Right ventricle myocardium inferior (tissue), 1 donor: Measurements from ENCODE around the gene AP5Z1. TPM values are rescaled to one million over a fixed set of nuclear protein-coding genes. Genes with fewer than 3 reads are reported as not detected.
A peak's percentile ranks its signal among the peaks of the same experiment; 100 is the strongest.

Experiments
- ATAC-seq: fragments of 200-7000 bp; cut with Tn5 transposase; one replicate; pipeline ENCODE4 v1.9.1; 2020; ENCODE audit warnings: mild to moderate bottlenecking, moderate library complexity
- DNase-seq: peaks from one replicate; pipeline ENCODE4 v3.0.0; 2021; ENCODE audit errors: missing footprints
- intact Hi-C: fragments of 100-400 bp; cut with DNase I; formaldehyde crosslinking; loops from one replicate; pipeline ENCODE4 v1.11.0; 2022
- total RNA-seq: library from RNA; stranded (reverse); fragmentation: NEBNext Ultra II Directional; extraction: Animal tissue kit (Norgen Biotek cat#: 25700); gene quantifications from one replicate; pipeline ENCODE4 v1.2.1, GENCODE V29; 2021
- donor health status: DM: no; HTN: yes; CAD: no; lungs with severe emphysema.

Gene AP5Z1
- total RNA-seq, 1 donor from 2014 or later: 14.4 TPM

DNA sequence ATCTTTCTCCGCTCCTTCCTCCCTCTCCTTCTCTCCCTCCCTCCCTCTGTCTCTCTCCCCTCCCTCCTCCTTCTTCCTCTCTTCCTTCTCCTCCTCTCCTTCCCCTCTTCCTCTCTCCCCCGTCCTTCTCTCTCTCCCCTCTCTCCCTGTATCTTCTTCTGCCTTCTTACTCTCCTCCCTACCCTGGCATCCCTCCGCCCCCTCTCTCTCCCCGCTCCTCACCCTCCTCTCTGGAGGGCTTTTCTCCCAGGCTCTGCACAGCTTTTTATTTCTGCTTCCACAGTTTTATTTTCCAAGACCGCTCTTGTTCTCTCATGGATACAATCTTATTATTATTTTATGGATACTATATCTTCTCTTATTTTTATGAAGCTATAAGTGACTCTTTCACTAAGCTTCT, 32.6 kb downstream of the AP5Z1 start:
- intact Hi-C loops: no loop called here
- ATAC-seq: no peak
- DNase-seq: no peak

- intact Hi-C loops: no loop called here
- no peak for DNase-seq
- no peak for ATAC-seq
These were observed 33.1 kb downstream of the AP5Z1 start for GRCh38 chr7:4808565-4808964.

DNA sequence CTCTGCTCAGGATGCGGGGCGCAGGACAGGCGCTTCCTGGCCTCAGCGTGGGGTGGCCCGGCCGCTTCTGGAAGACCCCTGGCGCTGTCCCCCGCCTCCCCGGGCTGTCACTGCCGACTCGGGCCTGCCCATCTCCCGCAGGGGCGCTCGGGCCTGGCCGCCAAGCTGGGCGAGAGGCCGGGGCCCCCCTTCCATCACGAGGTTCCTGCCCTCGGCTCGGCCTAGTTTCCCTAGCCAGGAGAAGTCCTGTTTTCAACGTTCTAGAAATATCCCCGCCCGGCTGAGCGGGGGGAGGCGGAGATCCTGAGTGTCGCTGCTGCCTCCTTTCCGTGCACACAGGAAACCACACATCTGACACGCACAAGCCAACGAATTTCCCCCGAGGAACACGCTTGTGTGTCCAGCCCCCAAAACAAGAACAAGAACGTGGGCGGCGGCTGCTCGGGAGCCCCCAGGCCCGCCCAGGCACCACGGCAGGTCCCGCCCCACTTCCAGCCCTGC, 33.7 kb downstream of the AP5Z1 start:
- DNase-seq: no peak

GRCh38 chr7:4809666-4810065, 34.2 kb downstream of the AP5Z1 start:
- intact Hi-C loops: no loop called here
- ATAC-seq (no peak), DNase-seq (no peak)

More for the DNA sequence above, 33.7 kb downstream of the AP5Z1 start:
- peak; percentile 26 for ATAC-seq
- intact Hi-C loops: no loop called here

GRCh38 chr7:4814433-4814832, 39.0 kb downstream of the AP5Z1 start:
- DNase-seq: no peak

GRCh38 chr7:4815121-4815520, 39.7 kb downstream of the AP5Z1 start:
- ATAC-seq (no peak), DNase-seq (no peak)
- intact Hi-C loops: no loop called here

More at GRCh38 chr7:4814433-4814832, 39.0 kb downstream of the AP5Z1 start:
- ATAC-seq: no peak
- intact Hi-C loops: no loop called here

DNA sequence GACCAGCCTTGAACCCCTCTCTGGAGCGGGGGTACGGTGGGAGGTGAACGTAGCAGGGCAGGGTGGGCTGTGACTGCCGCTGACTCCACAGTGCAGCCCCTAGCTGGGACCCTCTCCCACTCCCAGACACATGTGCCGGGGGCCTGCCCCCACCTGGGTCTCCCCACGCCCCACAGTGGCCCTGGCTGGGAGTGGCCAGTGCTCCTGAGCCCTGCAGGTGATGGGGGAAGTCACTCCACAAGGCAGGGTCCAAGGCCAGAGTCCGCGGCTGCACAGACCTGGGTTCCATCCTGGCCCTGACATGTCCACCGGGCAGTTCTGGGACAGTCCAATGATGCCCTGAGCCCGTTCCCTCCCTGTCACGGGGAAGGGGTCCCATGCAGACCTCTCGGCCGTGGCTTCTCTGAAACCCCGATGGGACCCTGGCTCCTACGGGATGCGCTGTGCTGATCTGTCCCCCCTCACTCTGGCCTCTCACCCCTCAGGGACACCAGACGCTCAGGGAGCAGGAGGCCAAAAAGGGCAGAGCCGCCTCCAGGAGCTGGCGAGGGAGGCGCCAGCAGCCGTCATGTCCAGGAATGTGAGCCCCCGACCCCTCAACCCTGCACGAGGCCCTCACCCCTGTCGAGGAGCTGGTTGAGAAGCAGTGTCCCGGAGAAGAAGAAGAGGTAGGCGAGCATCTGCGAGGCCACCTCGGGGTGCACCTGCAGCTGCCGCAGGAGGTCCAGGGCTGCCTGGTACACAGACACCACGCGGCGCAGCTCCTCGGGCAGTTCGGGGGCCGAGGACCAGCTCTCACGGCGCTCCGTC, 40.4 kb downstream of the AP5Z1 start:
- intact Hi-C loops: no loop called here
- DNase-seq (no peak), ATAC-seq (no peak)

- intact Hi-C loops: no loop called here
- no peak for ATAC-seq
These were observed 41.1 kb downstream of the AP5Z1 start for GRCh38 chr7:4816419-4817080.

GRCh38 chr7:4817178-4817901, 41.9 kb downstream of the AP5Z1 start:
- DNase-seq (no peak), ATAC-seq (no peak)
- intact Hi-C loops: no loop called here

More at GRCh38 chr7:4816419-4817080, 41.1 kb downstream of the AP5Z1 start:
- no peak for DNase-seq

GRCh38 chr7:4818000-4818794, 42.8 kb downstream of the AP5Z1 start:
- DNase-seq (no peak), ATAC-seq (no peak)
- intact Hi-C loops: no loop called here

DNA sequence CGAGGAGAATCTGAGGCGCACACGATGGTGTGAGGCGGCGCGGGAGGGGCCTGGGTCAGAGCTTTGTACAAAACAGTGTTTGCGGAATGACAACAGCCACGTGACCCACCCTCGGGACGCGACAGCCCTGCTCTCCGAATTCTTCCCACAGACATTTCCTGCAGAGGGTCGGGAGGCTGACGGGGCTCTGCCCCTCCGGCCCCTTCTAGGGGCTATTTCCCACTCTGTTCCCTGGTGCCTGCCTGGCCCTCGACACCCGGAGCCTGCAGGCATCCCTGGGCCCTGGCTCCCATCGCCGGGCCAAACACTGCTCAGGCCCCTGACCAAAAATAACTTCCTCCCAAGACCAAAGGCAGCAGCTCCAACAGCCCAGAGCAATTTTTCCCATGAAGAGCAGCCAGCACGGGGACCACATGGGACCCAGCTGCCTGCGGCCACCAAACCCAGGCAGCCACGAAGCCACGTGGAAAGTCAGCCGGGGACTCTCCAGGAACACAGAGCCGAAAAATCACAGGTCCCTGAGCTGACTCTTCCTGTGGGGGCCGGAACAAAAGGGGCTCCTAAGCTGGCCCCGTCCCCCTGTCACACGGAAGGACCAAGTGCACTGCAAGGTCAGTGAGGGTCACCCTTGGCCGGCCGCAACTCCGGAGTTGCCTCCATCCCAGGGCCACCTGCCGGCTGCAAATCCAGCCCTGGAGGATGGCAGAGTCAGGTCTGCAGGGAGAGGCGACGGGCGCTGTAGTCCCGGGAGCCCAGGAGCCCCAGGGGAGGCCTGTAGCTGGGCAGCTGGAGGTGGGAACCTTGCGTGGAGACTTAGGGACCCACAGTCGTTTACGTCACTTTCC, 44.4 kb downstream of the AP5Z1 start:
- no peak for DNase-seq
- intact Hi-C loops: no loop called here
- peak; percentile 58 for ATAC-seq

- ATAC-seq: peak; percentile 48
- intact Hi-C loops: no loop called here
- no peak for DNase-seq
These were observed 45.1 kb downstream of the AP5Z1 start for GRCh38 chr7:4820405-4820966.

DNA sequence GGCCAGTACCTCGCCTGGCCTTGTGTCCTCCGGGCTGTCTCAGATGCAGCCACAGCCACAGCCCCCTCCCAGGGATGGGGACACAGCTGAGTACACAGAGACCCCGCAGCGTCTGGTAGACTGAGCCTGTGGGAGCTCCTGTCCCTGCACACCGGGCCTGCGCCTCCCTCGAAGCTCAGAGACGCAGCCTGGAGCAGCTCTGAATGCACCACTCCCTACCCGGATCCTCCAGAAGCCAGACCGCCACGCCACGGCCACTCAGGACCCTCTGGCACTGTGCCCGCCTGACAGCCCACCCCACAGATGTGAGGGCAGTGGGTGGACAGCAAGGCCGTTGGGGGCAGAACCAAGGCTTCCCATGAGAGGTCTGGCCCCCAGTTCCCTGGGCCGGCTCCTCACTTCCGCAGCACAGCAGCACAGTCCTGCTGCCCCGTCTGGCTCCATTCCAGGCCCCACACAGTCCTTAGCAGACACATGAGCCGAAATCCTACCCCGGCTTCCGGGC, 45.6 kb downstream of the AP5Z1 start:
- no peak for DNase-seq
- intact Hi-C loops: no loop called here

DNA sequence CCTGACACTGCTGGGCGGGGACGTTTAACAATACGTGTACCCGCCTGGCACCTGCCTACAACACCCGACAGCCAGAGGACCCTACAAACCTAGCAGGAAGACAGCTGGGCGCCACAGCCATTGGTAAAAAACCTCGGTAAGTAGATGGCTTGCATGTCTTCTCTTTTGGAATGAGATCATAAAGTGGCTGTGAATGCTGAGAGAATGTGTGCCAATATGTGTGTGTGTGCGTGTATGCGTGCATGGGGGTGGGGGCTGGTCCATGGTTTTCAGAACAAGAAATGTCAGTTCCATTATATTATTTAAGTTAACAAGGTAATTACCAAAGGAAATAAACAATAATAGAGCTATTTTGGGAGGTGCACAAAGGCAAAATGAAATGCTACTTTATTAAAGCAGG, 47.3 kb downstream of the AP5Z1 start:
- no peak for DNase-seq
- intact Hi-C loops: no loop called here
- ATAC-seq: no peak

More for the DNA sequence above, 45.6 kb downstream of the AP5Z1 start:
- no peak for ATAC-seq

DNA sequence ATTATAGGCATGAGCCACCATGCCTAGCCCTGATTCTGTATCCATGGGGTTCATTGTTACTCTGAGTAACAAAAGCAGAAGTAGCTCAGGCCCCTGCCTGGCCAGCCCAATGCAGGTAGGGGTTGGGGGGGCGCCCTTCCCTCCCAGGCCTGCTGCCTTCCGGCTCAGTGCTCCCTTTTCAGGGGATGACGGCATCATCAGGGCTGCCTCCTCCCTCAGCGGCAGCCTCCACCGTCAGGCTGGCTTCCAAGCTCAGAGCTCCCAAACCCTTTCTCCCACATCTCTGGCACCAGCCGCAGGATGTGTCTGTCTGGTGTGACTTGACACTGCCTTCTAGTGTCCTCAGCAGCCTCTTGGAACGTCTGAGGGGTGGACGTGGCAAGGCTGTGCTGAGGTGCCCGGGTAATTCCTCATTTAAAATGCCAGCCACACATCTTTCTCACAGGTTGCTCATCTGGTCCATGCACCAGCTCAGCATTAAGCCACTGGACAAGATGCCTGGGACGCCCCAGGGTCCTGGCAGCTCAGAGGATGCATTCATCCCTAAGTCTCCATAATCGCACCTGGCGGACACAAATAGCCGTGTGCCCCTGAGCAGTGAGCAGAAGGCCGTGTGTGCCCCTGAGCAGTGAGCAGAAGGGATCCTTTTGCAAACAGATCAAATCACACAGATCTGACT, 48.2 kb downstream of the AP5Z1 start:
- intact Hi-C loops: no loop called here
- DNase-seq: no peak

DNA sequence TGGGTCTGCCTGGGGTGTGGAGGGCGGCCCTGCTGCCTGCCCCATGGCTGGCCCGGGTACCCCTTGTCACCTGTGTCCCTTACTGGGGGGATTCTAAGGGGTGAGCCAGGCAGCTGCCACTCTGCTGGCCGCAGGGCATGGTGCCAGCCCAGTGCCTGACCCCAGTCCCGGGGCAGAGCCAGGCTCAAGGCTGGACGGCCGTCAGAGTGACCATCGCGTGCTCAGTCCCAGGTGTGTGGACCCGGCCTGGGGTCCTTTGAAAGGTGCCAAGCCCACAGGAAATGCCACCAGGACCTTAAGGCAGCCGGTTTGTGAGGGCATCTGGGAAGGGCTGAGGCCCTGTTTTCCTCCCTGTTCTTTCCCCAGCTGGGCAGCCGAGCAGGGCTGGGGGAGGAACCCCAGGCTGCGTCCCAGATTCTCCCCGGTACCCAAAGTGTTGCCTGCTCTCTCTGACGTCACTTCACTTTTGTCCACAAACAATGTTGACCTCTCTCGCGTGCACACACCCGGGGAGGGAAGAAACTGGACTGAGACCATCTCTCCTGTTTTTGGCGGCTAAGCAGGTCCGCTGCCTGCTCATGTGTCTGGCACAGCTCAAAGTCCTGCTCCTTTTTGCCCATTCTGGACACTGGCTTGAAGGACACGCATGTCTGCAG, 48.8 kb downstream of the AP5Z1 start:
- no peak for DNase-seq
- ATAC-seq: no peak
- intact Hi-C loops: no loop called here

More for the DNA sequence above, 48.2 kb downstream of the AP5Z1 start:
- no peak for ATAC-seq
